Rectal smooth muscle tissue (tissue), 1 donor: Measurements from ENCODE around the gene RHBDL1.
"Not testable (repeated sequence)": the region's sequence is repeated elsewhere in the genome, so short reads cannot be mapped to it uniquely, and the experiment has no call there.

ENCODE experiments used
- H3K27ac ChIP-seq: one replicate; pipeline ENCODE4 v1.7.0; 2013; ENCODE audit warnings: low read depth, low read length, inconsistent platforms
- H3K27me3 ChIP-seq: one replicate; pipeline ENCODE4 v1.7.0; 2013; ENCODE audit warnings: low read length; ENCODE audit not compliant: control insufficient read depth, insufficient read depth
- H3K36me3 ChIP-seq: one replicate; pipeline ENCODE4 v1.7.0; 2013; ENCODE audit warnings: low read length; ENCODE audit not compliant: control insufficient read depth, insufficient read depth
- H3K4me1 ChIP-seq: one replicate; pipeline ENCODE4 v1.7.0; 2013; ENCODE audit warnings: low read length; ENCODE audit not compliant: control insufficient read depth, insufficient read depth
- H3K4me3 ChIP-seq: one replicate; pipeline ENCODE4 v1.7.0; 2013; ENCODE audit warnings: low read length
- H3K9ac ChIP-seq: one replicate; pipeline ENCODE4 v1.7.0; 2013; ENCODE audit warnings: low read length

Gene RHBDL1

GRCh38 chr16:705431-706188 is 30.1 kb downstream of the RHBDL1 start, which contains the start of gene FBXL16:
TSS of gene FBXL16 (minus strand) at chr16:705801. CDS start at chr16:697405, 8,396 bp downstream.
- Histone ChIP-seq H3K4me3 (no peak within 1 kb of the TSS), H3K4me1 (no peaks in the 10 kb centered on the region), H3K27ac (no peak within 1 kb of the TSS), H3K36me3 (no peaks in the 10 kb centered on the region), H3K9ac (no peak within 1 kb of the TSS), H3K27me3 (peaks cover 69% of the 10 kb centered on the region)

- Histone ChIP-seq H3K27me3 (peaks cover 71% of the 10 kb centered on the region), H3K4me3 (no peak overlapping the region), H3K4me1 (no peaks in the 10 kb centered on the region), H3K9ac (no peak overlapping the region), H3K36me3 (no peaks in the 10 kb centered on the region), H3K27ac (no peak overlapping the region)
These were observed 31.0 kb downstream of the RHBDL1 start for GRCh38 chr16:706189-707061.

GRCh38 chr16:707062-707538 is 31.6 kb downstream of the RHBDL1 start:
- Histone ChIP-seq H3K4me1 (no peaks in the 10 kb centered on the region), H3K4me3 (no peak overlapping the region), H3K36me3 (no peaks in the 10 kb centered on the region), H3K27ac (no peak overlapping the region), H3K9ac (no peak overlapping the region), H3K27me3 (peaks cover 67% of the 10 kb centered on the region)

- H3K4me3 ChIP-seq, result no peak overlapping the region
These were observed 32.5 kb downstream of the RHBDL1 start for GRCh38 chr16:708019-708418.

GRCh38 chr16:708959-709358 is 33.5 kb downstream of the RHBDL1 start:
- Histone ChIP-seq H3K4me3 (no peak overlapping the region), H3K9ac (no peak overlapping the region), H3K36me3 (no peaks in the 10 kb centered on the region), H3K27ac (no peak overlapping the region), H3K4me1 (no peaks in the 10 kb centered on the region), H3K27me3 (peaks cover 49% of the 10 kb centered on the region)

More at GRCh38 chr16:708019-708418, 32.5 kb downstream of the RHBDL1 start:
- Histone ChIP-seq H3K27ac (no peak overlapping the region), H3K36me3 (no peaks in the 10 kb centered on the region), H3K27me3 (peaks cover 58% of the 10 kb centered on the region), H3K9ac (no peak overlapping the region), H3K4me1 (no peaks in the 10 kb centered on the region)

GRCh38 chr16:709566-710499 is 34.4 kb downstream of the RHBDL1 start:
- Histone ChIP-seq H3K27me3 (peaks cover 41% of the 10 kb centered on the region), H3K36me3 (no peaks in the 10 kb centered on the region), H3K27ac (no peak overlapping the region), H3K9ac (no peak overlapping the region), H3K4me3 (no peak overlapping the region), H3K4me1 (no peaks in the 10 kb centered on the region)

- Histone ChIP-seq H3K9ac (no peak overlapping the region), H3K27me3 (peaks cover 41% of the 10 kb centered on the region), H3K27ac (no peak overlapping the region)
These were observed 35.1 kb downstream of the RHBDL1 start for GRCh38 chr16:710500-711075.

GRCh38 chr16:711084-711483 is 35.6 kb downstream of the RHBDL1 start:
- Histone ChIP-seq H3K27ac (no peak overlapping the region), H3K9ac (no peak overlapping the region), H3K27me3 (peaks cover 45% of the 10 kb centered on the region), H3K4me1 (peaks cover 4% of the 10 kb centered on the region), H3K36me3 (no peaks in the 10 kb centered on the region), H3K4me3 (no peak overlapping the region)

More at GRCh38 chr16:710500-711075, 35.1 kb downstream of the RHBDL1 start:
- H3K36me3 ChIP-seq, result no peaks in the 10 kb centered on the region
- no peak overlapping the region for H3K4me3 ChIP-seq
- no peaks in the 10 kb centered on the region for H3K4me1 ChIP-seq

GRCh38 chr16:711548-712320 is 36.3 kb downstream of the RHBDL1 start:
- H3K4me1 ChIP-seq, result peaks cover 7% of the 10 kb centered on the region
- H3K27me3 ChIP-seq, result peaks cover 45% of the 10 kb centered on the region
- no peaks in the 10 kb centered on the region for H3K36me3 ChIP-seq
- no peak overlapping the region for H3K27ac ChIP-seq
- H3K4me3 ChIP-seq, result no peak overlapping the region
- no peak overlapping the region for H3K9ac ChIP-seq

GRCh38 chr16:712740-713250 is 37.3 kb downstream of the RHBDL1 start:
- not testable (repeated sequence) for H3K4me1 ChIP-seq, H3K27ac ChIP-seq, H3K36me3 ChIP-seq, H3K9ac ChIP-seq, H3K4me3 ChIP-seq
- peaks cover 38% of the 10 kb centered on the region for H3K27me3 ChIP-seq

GRCh38 chr16:714079-714478 is 38.6 kb downstream of the RHBDL1 start:
- Histone ChIP-seq H3K4me1 (peaks cover 7% of the 10 kb centered on the region), H3K27me3 (peaks cover 28% of the 10 kb centered on the region), H3K4me3 (no peak overlapping the region), H3K9ac (no peak overlapping the region), H3K27ac (no peak overlapping the region), H3K36me3 (no peaks in the 10 kb centered on the region)
